Retinal pigment epithelial cell (primary cell): ENCODE measurements around the gene TRIM46.
A peak's percentile ranks its signal among the peaks of the same experiment; 100 is the strongest.

ENCODE experiments used
- DNase-seq: peaks from one replicate; pipeline ENCODE4 v3.0.0-alpha.2; 2010; ENCODE audit warnings: low read depth
- H3K4me3 ChIP-seq: 2 replicates; pipeline ENCODE4 v1.5.1; 2011; ENCODE audit warnings: mild to moderate bottlenecking, low read length, control low read depth, moderate library complexity
- CTCF ChIP-seq: conservative IDR thresholded peaks from 2 replicates; pipeline ENCODE4 v1.5.1; 2011; ENCODE audit warnings: low read depth, low read length, control low read depth, inconsistent platforms

The TRIM46 gene

GRCh38 chr1:155176544-155177071 lies 3.0 kb downstream of the TRIM46 start:
- no peak for DNase-seq
- TF ChIP-seq CTCF, result peak; percentile 94

GRCh38 chr1:155177192-155177917 lies 3.7 kb downstream of the TRIM46 start:
- H3K4me3 ChIP-seq, result no peak overlapping the region
- DNase-seq, result no peak
- no peak for TF ChIP-seq CTCF

More at GRCh38 chr1:155176544-155177071, 3.0 kb downstream of the TRIM46 start:
- H3K4me3 ChIP-seq, result no peak overlapping the region

GRCh38 chr1:155177918-155178281 lies 4.3 kb downstream of the TRIM46 start:
- no peak overlapping the region for H3K4me3 ChIP-seq
- TF ChIP-seq CTCF, result no peak
- DNase-seq, result no peak

GRCh38 chr1:155178441-155179111 lies 4.9 kb downstream of the TRIM46 start:
- no peak overlapping the region for H3K4me3 ChIP-seq
- no peak for DNase-seq
- no peak for TF ChIP-seq CTCF

- DNase-seq, result no peak
- TF ChIP-seq CTCF, result no peak
- no peak overlapping the region for H3K4me3 ChIP-seq
Observed at GRCh38 chr1:155179112-155180031, 5.7 kb downstream of the TRIM46 start.

- H3K4me3 ChIP-seq, result no peak overlapping the region
- DNase-seq, result no peak
- no peak for TF ChIP-seq CTCF
Observed at GRCh38 chr1:155181371-155182051, 7.9 kb downstream of the TRIM46 start.
